NCI-H2107 treated with DMSO at 0.1 percent for 48 hours (cell line): ENCODE results near the gene MAD2L2.

ENCODE experiments used
- DNase-seq: peaks from one replicate; lab custom pipeline; 2025; ENCODE audit not compliant: unreplicated experiment; lab: John Stamatoyannopoulos, UW

The MAD2L2 gene

GRCh38 chr1:11684070-11684469 lies 3.1 kb upstream of the MAD2L2 start:
- DNase-seq: no peak

DNA sequence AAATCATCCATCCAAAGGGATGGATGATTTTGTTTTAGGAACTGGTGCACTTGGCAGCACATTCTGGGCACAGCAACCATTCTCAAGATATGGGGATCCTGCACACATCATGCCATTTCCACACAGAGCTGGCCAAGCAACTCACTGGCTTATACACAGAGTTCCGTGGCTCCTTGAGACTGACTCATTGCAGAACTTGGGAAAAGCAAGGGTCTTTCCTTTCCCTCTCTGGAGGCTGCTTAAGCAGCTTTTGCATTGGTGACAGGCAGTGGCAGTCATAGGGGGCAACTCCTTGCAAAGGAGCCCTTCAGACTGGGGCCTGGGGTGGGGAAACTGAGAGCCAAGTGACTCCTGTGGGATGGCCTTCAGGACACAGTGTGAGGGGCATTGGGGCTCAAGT lies 1.9 kb upstream of the MAD2L2 start:
- DNase-seq: no peak

DNA sequence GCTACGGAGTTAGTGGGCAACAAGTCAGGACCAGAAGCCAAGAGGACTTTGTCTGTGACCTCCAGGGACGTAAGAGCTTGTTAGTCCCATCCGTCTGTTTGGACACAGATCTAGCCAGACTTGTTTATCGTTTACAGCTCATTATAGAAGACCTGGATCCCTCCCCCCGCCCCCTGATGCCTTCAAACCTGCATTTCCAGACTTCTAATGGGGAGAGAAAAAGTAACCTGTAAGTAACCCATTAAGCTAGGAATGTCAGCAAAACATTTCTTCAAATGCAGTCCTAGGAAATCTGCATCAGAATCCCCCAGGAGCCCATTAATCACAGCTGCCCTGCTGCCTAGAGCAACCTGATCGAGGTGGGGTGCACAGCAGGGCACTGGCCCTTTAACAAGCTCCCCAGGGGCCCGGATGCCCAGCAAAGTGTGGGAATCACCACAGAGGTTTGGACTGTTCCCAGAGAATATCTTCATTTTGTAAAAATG lies 1.4 kb upstream of the MAD2L2 start:
- DNase-seq: no peak

DNA sequence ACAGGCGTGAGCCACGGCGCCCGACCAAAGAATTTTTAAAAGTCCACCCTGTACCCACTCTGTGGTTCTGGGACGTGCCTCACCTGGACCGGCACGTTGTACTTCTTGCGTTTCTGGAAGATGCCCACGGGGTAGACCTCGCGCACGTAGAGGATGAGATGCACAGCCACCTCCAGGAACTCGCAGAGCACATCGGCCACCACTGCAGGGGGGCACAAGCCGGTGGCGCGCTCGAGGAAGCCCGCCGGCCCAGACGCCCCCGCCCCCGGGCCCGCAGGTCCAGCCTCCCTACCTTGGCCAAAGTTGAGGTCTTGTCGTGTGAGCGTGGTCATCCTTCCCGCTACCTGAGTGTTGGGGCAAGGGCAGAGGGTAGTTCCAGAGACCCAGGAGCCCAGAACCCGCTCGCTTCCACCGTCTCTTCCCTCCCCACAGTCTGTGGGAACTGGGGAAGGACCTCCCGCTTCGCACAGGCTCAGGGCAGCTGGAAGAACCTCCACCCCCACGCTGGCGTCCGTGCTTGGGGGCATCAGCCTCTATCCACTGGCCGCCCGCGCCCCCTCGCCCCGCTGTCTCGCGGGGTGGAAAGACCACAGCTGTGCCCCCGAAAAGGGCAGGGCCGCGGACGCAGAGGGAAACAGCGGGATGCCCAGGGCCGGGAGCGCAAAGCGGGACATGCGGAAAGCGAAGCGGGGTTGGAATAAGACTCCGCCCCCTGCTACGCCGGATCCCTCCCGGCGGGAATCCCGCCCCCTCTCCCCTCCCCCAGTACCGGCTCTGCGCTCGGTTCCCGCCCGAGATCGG lies 478 bp downstream of the MAD2L2 start:
- DNase-seq: no peak

- DNase-seq: no peak
Observed at GRCh38 chr1:11678442-11678841, 2.5 kb downstream of the MAD2L2 start.

GRCh38 chr1:11676386-11677103 lies 4.4 kb downstream of the MAD2L2 start:
- no peak for DNase-seq

- no peak for DNase-seq
Observed at GRCh38 chr1:11675325-11675724, 5.6 kb downstream of the MAD2L2 start.

- DNase-seq: no peak
Observed at GRCh38 chr1:11674488-11674887, 6.5 kb downstream of the MAD2L2 start.

GRCh38 chr1:11673089-11673769 lies 7.7 kb downstream of the MAD2L2 start:
- DNase-seq: no peak

- no peak for DNase-seq
Observed at GRCh38 chr1:11671544-11672286, 9.2 kb downstream of the MAD2L2 start.

GRCh38 chr1:11671205-11671543 lies 9.8 kb downstream of the MAD2L2 start:
- no peak for DNase-seq

DNA sequence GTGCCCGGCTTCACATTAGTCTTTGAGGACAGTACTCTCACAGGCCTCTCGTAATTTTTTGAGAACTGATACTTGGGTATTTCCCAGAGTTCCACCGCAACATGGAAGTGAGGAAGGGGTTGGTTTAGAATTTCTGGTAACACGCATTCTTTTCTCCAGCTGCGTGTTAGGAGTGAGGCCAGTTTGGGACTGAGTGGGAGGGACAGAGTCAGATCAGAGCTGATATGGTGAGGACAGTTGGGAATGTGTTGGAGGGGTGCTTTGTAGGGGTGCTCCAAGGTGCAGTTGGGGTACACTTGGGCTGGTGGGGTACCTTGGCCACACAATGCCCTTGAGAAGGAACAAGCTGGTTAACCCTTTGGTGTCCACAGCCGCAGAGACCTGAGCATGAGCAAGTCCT lies 10.2 kb downstream of the MAD2L2 start:
- no peak for DNase-seq

DNA sequence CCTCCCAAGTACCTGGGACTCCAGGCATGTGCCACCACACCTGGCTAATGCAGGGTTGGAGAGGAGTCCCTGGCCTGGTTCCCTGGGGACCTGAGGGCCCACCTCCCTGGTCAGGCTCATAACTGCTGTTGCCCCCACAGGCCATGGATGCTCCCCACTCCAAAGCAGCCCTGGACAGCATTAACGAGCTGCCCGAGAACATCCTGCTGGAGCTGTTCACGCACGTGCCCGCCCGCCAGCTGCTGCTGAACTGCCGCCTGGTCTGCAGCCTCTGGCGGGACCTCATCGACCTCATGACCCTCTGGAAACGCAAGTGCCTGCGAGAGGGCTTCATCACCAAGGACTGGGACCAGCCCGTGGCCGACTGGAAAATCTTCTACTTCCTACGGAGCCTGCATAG lies 12.4 kb downstream of the MAD2L2 start:
- no peak for DNase-seq

GRCh38 chr1:11664336-11665065 lies 16.4 kb downstream of the MAD2L2 start:
- DNase-seq: no peak

- no peak for DNase-seq
Observed at GRCh38 chr1:11661103-11661502, 19.8 kb downstream of the MAD2L2 start.

DNA sequence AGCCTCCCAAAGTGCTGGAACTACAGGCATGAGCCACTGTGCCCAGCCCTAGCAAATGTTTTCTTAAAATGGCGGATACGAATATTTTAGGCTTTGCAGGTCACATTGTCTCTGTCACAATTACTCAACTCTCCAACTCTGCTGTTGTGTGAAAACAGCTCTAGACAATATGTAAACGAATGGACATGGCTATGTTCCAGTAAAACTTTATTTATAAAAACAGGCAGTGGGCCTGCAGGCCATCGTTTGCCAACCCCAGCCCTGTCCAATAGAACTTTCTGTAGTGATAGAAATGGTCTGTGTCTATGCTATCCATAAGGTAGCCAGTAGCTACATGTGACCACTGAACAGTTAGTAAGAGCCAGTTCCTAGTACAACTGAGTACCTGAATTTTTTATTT lies 21.2 kb downstream of the MAD2L2 start:
- no peak for DNase-seq

GRCh38 chr1:11658542-11658941 lies 22.4 kb downstream of the MAD2L2 start:
- no peak for DNase-seq

DNA sequence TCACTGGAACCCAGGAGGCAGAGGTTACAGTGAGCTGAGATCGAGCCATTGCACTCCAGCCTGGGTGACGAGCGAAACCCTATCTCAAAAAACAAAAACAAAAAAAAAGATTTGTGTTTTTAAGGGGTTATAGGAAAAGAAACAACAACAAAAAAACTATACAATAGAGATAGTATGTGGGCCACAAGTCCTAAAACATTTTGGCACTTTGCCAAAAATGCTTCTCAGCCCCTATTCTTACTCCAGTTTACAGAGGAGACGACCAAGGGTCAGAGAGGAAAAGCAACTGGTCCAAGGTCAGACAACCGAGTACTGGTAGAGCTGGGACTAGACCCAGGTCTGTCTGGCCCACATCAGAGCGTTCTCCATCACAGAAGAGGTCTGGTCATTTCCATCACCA lies 23.3 kb downstream of the MAD2L2 start:
- DNase-seq: no peak

DNA sequence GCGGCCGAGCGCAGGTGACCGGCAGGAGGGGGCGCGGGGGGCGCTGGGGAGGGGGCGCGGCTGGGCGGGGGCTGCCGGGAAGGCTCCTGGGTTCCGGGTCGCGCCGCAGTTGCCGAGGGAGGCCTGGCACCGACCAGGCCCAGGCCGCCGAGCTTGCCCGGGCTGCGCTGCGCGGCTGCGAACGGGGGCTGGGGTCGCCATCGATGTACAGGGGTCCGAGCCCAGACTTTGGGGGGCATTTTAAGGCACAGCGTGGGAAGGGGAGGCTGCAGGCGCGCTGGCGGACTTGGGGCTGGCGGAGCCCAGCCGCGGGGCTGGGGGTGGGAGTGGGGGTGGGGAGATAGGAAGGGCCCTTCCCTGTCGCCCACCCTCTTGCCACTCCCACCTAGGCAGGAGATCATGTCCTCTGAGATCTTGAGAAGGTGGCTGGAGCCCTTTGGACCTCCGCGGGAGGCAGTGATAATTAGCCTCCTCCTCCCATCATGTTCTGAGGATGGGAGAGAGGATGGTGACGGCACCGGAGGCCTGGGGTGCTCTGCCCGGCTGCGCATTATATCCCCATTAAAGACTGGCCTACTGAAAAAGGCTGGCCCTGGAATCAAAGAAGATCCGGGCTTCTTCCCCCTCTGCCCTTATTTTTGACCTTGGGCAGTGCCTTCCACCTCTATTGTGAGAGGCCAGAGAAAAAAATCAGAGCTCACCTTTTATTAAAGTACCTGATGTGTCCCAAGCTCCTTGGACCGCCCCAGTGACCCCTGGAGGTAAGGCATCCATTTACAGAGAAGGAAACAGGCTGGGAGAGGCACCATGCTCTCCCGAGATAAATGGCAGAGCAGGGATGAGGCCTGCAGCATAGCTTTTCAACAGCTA lies 25.8 kb downstream of the MAD2L2 start:
- DNase-seq: no peak
